ENCODE data around the gene PJVK. TPM values are rescaled to one million over a fixed set of nuclear protein-coding genes. Genes with fewer than 3 reads are reported as not detected.
"Not testable (repeated sequence)": the region's sequence is repeated elsewhere in the genome, so short reads cannot be mapped to it uniquely, and the experiment has no call there.

Gene PJVK
- total RNA-seq, 2 donors from 2014 or later = 5.5 to 6.3 TPM

DNA sequence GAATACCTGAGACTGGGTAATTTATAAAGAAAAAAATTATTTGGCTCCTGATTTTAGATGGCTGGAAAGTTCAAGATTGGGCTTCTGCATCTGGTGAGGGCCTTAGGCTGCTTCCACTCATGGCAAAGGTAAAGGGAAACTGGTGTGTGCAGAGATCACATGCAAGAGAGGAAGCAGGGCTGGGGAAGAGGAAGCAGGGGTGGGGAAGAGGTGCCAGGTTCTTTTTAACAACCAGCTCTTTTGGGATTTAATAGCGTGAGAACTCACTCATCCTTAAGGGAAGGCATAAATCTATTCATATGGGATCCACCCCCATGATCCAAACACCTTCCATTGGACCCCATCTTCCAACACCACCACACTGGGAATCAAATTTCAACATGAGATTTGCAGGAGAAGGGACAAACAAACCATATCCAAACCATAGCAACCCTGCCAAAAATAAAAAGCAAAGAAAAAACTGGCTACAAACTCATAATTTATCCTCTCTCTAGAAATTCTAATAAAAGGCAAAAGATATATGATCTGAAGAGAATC is 30.6 kb upstream of the PJVK start:
- Histone ChIP-seq H3K27ac (ENCODE audit: low read depth, low read length) (no peak overlapping the region), H3K4me3 (ENCODE audit: low read length) (no peak overlapping the region), H3K36me3 (ENCODE audit: control insufficient read depth, insufficient read depth, low read length) (peaks cover 3% of the 10 kb centered on the region), H3K9ac (ENCODE audit: extremely low read depth, low read length, poor library complexity, severe bottlenecking) (no peak overlapping the region), H3K27me3 (ENCODE audit: control insufficient read depth, insufficient read depth, low read length, poor library complexity, severe bottlenecking) (no peaks in the 10 kb centered on the region), H3K4me1 (ENCODE audit: control insufficient read depth, insufficient read depth, low read length) (no peaks in the 10 kb centered on the region), H3K9me3 (ENCODE audit: control insufficient read depth, low read length) (peaks cover 6% of the 10 kb centered on the region)
- H3K9me3 Mint-ChIP-seq = peaks cover 13% of the 10 kb centered on the region
- H3K4me3 Mint-ChIP-seq = no peak overlapping the region
- no peaks in the 10 kb centered on the region for H3K27me3 Mint-ChIP-seq (ENCODE audit: insufficient read depth)
- no peaks in the 10 kb centered on the region for H3K4me1 Mint-ChIP-seq
- H3K27ac Mint-ChIP-seq = no peak overlapping the region
- WGBS, 2 experiments (ENCODE audit: insufficient coverage in 1 of 2, insufficient read length in 1 of 2) = 87% methylated on average over 1 of the region's 1 CpG; no CpG with 5 or more reads in 1 of the 2 experiments
- TF ChIP-seq, protein P1, sequence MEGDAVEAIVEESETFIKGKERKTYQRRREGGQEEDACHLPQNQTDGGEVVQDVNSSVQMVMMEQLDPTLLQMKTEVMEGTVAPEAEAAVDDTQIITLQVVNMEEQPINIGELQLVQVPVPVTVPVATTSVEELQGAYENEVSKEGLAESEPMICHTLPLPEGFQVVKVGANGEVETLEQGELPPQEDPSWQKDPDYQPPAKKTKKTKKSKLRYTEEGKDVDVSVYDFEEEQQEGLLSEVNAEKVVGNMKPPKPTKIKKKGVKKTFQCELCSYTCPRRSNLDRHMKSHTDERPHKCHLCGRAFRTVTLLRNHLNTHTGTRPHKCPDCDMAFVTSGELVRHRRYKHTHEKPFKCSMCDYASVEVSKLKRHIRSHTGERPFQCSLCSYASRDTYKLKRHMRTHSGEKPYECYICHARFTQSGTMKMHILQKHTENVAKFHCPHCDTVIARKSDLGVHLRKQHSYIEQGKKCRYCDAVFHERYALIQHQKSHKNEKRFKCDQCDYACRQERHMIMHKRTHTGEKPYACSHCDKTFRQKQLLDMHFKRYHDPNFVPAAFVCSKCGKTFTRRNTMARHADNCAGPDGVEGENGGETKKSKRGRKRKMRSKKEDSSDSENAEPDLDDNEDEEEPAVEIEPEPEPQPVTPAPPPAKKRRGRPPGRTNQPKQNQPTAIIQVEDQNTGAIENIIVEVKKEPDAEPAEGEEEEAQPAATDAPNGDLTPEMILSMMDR (conservative IDR thresholded peaks at IDR 0.05) = no peak
- H3K36me3 Mint-ChIP-seq (ENCODE audit: low read depth) = peaks cover 20% of the 10 kb centered on the region
- no peak for DNase-seq

DNA sequence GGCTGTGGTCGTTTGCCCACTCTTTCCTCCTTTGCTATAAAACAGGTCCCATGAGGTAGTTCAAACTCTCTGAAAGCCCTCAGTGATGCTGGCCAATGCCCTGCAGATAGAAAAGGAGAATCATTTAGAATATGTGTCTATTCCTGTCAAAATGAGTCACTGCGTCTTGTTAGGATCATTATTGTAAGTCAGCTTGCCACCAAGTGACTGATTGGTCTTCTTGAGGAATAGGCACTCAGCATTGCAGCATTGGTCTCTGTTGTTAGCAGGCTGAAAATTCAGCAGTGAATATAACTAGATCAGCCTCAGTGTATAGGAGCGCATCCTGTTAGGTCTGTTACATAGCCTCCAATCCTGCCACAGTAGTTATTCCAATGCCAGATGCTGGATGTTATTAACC is 29.1 kb upstream of the PJVK start:
- Histone ChIP-seq H3K4me1 (ENCODE audit: control insufficient read depth, insufficient read depth, low read length) (no peaks in the 10 kb centered on the region), H3K4me3 (ENCODE audit: low read length) (no peak overlapping the region), H3K27ac (ENCODE audit: low read depth, low read length) (no peak overlapping the region), H3K27me3 (ENCODE audit: control insufficient read depth, insufficient read depth, low read length, poor library complexity, severe bottlenecking) (no peaks in the 10 kb centered on the region), H3K36me3 (ENCODE audit: control insufficient read depth, insufficient read depth, low read length) (peaks cover 15% of the 10 kb centered on the region), H3K9me3 (ENCODE audit: control insufficient read depth, low read length) (peaks cover 20% of the 10 kb centered on the region), H3K9ac (ENCODE audit: extremely low read depth, low read length, poor library complexity, severe bottlenecking) (no peak overlapping the region)
- 77 to 92% methylated on average over 2 to 3 of the region's 3 CpGs for WGBS, 2 experiments (ENCODE audit: insufficient coverage in 1 of 2, insufficient read length in 1 of 2)
- TF ChIP-seq, protein P1 (conservative IDR thresholded peaks at IDR 0.05) = no peak
- Mint-ChIP-seq H3K27me3 (ENCODE audit: insufficient read depth) (no peaks in the 10 kb centered on the region), H3K4me1 (no peaks in the 10 kb centered on the region), H3K27ac (no peak overlapping the region), H3K36me3 (ENCODE audit: low read depth) (peaks cover 33% of the 10 kb centered on the region), H3K4me3 (no peak overlapping the region), H3K9me3 (peaks cover 16% of the 10 kb centered on the region)
- no peak for DNase-seq

DNA sequence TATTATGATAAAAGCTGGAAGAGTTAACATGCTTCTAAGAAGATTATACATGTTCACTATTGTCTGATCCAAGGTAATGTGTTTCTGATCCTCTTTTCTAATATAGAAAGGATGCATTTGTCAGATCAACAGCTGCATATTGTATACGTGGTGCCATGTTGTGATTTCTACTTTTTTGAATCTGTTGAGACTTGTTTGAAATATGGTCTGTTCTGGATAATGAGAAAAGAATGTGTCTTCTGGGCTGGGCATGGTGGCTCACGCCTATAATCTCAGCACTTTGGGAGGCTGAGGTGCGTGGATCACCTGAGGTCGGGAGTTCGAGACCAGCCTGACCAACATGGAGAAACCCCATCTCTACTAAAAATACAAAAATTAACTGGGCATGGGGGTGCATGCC is 27.4 kb upstream of the PJVK start:
- DNase-seq; H3K4me3 ChIP-seq (ENCODE audit: low read length); H3K4me1 ChIP-seq (ENCODE audit: control insufficient read depth, insufficient read depth, low read length); H3K27me3 ChIP-seq (ENCODE audit: control insufficient read depth, insufficient read depth, low read length, poor library complexity, severe bottlenecking); H3K4me3 Mint-ChIP-seq; H3K27ac Mint-ChIP-seq; H3K9ac ChIP-seq (ENCODE audit: extremely low read depth, low read length, poor library complexity, severe bottlenecking); H3K27me3 Mint-ChIP-seq (ENCODE audit: insufficient read depth); H3K27ac ChIP-seq (ENCODE audit: low read depth, low read length); H3K4me1 Mint-ChIP-seq: not testable (repeated sequence)
- Histone ChIP-seq H3K36me3 (ENCODE audit: control insufficient read depth, insufficient read depth, low read length) (peaks cover 28% of the 10 kb centered on the region), H3K9me3 (ENCODE audit: control insufficient read depth, low read length) (peaks cover 20% of the 10 kb centered on the region)
- Mint-ChIP-seq H3K36me3 (ENCODE audit: low read depth) (peaks cover 47% of the 10 kb centered on the region), H3K9me3 (peaks cover 16% of the 10 kb centered on the region)
- WGBS, 2 experiments (ENCODE audit: insufficient coverage in 1 of 2, insufficient read length in 1 of 2) = 97 to 98% methylated on average over 5 of the region's 5 CpGs

Data from endodermal cell (in vitro differentiated cells).